Caki2 (cell line): ENCODE results near the gene TMEM72. TPM values are rescaled to one million over a fixed set of nuclear protein-coding genes. Genes with fewer than 3 reads are reported as not detected.
A peak's percentile ranks its signal among the peaks of the same experiment; 100 is the strongest.

Source experiments
- DNase-seq: peaks from one replicate; pipeline ENCODE4 v3.0.0-alpha.2; 2015; ENCODE audit warnings: low read depth
- in situ Hi-C: cut with HindIII; loops from 2 replicates; pipeline ENCODE4 v1.10.0; 2016; ENCODE audit warnings: low sequenced_read_pairs, low pct_unique_long_range_greater_than_20kb, mixed read lengths
- total RNA-seq: library from RNA; depleted of rRNA; stranded (reverse); fragments of >200 nt; shearing (Covaris generic); gene quantifications from 2 replicates; pipeline ENCODE4 v1.2.3, GENCODE V29; 2014; ENCODE audit warnings: low replicate concordance

The TMEM72 gene
- total RNA-seq, 1 experiment from 2014 or later: 1.5 TPM

DNA sequence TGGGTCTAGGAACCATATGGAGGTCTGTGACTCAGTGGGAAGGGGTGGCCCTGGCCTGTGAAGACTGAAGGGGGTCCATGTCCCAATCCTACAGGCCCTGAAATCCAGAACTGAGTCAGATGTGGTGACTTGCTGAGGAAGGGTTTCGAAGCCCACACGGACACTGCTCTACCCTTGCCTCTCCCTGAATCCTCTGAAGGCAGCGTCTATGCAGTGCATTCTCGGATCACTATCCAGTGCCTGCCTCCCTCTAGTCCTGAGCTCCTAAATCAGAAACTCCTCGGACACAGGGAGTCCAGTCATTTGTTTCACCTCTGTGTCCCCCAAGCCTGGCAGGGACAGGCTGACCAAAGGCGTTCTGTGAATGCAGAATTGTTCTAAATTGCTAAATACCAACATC, 25.4 kb upstream of the TMEM72 start:
- no peak for DNase-seq
- in situ Hi-C loops: no loop called here

DNA sequence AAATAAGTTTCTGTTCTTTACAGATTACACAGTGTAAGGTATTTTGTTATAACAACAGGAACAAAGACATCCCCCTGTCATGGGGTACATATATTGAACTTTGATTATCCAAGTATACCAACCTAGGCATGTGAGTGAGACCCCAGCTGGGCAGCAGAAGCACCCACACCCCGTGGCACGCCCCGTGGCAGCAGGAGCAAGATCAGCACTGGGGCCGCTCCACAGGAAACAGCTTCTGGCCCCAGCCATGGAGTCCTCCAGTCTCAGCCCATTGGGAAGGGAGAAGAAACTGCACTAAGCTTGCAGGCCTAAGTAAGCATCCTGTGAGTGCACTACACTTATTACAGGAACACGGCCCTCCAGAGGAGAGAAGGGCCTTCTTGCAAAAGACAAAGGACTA, 24.2 kb upstream of the TMEM72 start:
- in situ Hi-C loops: no loop called here
- DNase-seq: no peak

DNA sequence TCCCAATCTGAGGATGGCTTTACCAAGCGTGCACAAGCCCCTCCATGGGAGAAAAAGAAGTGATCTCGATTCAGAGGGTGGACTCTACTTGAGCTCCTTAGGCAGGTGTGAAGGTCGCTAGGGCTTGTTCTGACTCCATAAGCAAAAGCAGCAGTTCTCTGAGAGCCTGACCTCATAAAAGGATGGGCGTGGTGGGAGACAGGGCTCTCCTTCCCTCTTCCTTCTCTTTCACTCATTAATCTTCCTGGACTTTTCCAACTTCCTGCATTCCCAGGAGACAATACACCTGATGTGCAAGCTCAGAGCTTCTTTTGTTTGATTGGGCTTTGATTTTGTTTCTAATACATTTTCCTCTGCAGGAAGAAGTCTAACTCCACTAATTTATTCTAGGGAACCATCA, 22.3 kb upstream of the TMEM72 start:
- in situ Hi-C loops: no loop called here
- DNase-seq: no peak

DNA sequence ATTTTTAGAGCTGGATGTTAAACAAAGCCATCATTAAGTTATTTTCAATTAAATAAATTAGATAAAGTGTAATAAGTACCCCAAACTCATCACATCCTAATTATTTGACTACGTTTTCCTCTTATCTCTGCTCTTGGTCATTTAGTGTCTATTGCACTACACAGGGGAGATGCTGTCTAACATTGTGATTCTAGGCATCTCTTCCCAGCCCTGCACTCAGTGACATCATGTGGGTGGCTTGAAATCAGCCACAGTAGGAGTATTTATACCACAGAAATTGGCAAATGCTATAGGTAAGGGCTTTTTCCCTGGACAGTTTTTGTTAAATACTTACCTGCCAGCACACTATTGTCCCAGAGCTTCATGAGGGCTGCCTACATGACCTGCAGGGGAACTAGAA, 21.3 kb upstream of the TMEM72 start:
- in situ Hi-C loops: no loop called here
- no peak for DNase-seq

DNA sequence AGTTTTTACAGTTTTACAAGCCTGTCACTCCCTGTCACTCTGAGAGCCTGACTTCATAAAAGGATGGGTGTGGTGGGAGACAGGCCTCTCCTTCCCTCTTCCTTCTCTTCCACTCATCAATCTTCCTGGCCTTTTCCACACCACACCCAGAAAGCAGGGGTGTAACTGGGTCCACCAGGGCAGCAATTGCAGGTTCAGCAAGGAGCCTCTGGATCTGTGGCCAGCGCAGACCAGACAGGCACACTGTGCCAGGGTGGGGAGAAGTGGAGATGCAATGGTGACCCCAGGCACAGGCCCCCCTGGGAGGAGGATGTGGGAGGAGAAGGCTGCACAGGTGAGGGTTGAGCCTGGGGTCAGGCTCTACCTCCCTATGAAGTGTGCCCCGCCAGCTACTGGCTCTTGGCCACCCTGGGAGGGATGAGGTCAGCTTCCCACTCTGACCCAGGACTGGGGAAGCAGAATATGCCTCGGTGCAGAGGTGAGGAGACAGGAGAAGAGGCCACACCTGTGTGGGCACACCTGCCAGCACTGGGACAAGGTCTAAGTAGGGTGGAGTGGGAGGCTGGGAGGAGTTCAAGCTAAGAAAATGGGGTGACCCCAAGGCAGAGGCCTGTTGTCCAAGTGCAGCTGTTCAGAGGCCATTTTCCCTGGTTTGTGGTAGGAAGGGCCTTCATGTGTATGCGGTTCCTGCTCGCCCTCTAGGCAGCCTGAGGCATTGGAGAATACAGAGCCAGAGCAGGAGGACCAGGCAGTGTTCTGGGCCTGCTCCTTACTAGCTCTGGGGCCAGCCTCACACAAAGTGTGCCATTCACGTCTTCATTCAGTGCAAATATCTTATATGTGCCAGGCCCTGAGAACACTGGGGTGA, 20.2 kb upstream of the TMEM72 start:
- in situ Hi-C loops: no loop called here
- DNase-seq: no peak

DNA sequence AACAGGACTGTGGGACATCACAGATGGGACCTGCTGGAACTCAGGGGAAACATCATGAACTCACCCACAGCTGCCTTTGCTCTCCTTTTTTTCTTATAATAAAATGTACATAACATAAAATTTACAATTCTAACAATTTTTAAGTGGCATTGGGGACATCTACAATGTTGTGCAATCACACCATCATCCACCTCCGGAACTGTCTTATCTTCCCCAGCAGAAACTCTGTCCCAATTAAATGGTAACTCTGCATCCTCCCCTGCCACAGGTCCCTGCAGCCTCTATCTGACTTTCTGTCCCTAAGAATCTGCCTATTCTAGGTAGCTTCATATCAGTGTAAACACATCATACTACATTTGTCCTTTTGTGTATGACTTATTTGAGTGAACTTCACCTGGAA, 19.4 kb upstream of the TMEM72 start:
- in situ Hi-C loops: no loop called here
- no peak for DNase-seq

DNA sequence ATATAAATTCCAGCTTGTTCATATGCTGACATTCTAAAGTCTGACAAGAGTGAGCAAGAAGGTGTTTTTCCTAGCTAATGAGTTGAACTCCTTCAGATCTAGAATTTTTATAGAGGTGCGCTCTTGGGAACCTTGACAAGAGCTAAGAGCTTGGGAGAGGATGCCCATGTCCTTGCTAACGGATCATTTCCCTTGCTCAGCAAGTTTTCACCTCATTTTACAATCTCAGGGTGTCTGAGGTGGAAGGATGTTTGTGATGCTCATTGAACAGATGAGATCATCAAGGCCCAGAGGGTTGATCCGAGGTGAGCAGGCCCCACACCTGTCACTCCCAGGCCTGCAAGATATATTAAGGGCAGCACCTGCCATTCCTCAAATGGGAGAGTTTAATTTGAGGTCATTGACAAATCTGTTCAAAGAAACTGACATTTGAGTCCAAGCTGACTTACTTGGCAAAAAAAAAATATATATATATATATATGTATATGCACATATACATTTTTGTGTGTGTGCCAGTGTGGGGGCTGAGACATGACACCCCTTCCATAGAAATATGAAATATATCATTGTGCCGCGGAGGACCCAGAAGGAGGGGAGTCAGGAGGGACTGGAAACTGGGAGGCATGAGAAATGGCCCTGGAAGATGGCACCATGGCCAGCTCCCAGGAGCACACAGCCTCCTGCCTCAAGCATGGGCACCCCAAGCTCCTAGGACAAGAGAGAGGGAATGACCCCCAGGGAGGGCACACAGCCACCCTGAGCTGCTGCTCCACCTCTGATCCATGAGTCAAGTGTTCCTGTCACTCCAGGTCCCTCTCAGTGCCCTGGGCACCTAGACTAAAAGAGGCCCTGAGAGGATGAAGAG, 17.3 kb upstream of the TMEM72 start:
- in situ Hi-C loops: no loop called here
- no peak for DNase-seq

DNA sequence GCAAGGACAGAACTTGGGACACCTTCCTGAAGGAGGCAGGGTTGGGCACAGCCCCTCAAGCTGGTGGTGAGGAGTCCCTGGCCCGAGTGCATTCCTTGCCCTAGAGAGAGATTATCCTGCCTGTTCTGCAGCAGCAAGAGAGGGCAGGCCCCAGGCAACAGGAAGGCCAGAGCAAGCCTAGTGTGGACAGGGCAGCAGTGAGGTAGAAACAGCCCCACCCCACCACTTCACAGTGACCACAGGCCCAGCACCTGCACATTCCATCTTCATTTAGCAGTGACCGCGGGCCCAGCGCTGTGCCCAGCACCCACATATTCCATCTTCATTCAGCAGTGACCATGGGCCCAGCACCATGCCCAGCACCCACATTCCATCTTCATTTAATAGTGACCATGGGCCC, 16.4 kb upstream of the TMEM72 start:
- in situ Hi-C loops: no loop called here

DNA sequence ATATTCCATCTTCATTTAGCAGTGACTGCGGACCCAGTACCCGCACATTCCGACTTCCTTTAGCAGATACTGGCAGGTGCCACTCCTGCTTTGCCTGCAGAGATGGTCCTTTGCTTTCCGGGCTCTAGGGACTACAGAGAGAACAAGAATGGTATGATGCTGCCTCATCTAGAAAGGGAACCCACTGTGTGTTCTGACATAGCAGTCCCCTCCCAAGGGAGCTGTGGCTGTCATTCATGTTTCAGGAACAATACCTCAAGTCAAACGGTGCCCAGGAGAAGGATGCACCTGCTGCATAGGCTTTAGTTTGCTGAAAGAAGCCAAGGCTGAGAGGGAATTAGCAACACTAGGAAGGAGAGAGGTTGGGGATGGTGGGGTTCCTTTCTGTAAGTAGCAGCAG, 15.9 kb upstream of the TMEM72 start:
- in situ Hi-C loops: no loop called here
- DNase-seq: no peak

More for the DNA sequence above, 16.4 kb upstream of the TMEM72 start:
- DNase-seq: no peak

DNA sequence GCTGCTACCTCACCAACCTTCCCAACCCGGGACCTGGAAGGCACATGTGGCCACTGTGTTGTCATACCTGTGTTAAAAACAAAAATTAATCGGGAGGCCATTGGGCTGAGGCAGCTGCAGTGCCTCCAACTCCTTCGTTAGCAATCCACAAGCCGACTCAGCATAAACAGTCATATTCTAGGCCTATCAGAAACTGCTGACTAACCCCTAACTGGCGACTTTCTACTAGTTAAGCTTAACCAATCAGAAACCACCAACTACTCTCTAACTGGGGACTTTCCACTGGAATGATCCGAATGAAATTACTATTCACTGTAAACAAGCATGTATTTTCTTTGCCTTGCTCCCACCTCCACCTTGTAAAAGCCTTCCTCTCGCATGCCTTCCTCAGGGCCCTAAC, 14.1 kb upstream of the TMEM72 start:
- DNase-seq: peak; percentile 72
- in situ Hi-C loops: no loop called here

DNA sequence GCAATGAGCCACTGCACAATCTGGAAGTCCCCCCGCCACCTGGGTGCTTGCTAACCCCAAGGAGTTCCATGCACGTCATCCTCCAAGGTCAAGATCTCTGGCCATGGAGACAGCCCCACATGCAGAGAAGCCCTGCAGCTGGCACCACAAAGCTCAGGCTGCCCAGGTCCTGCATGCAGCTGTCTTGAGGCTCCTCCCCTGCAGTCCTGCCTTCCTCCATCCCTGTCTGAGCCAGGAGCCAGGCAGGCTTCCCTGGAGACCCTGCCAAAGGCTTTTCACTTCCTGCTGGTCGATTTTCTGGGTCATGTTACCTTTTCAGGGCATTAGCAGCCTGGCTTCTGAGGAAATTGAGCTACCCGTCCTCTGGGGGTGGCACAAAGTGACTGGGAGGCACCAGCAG, 12.5 kb upstream of the TMEM72 start:
- DNase-seq: no peak
- in situ Hi-C loops: no loop called here

DNA sequence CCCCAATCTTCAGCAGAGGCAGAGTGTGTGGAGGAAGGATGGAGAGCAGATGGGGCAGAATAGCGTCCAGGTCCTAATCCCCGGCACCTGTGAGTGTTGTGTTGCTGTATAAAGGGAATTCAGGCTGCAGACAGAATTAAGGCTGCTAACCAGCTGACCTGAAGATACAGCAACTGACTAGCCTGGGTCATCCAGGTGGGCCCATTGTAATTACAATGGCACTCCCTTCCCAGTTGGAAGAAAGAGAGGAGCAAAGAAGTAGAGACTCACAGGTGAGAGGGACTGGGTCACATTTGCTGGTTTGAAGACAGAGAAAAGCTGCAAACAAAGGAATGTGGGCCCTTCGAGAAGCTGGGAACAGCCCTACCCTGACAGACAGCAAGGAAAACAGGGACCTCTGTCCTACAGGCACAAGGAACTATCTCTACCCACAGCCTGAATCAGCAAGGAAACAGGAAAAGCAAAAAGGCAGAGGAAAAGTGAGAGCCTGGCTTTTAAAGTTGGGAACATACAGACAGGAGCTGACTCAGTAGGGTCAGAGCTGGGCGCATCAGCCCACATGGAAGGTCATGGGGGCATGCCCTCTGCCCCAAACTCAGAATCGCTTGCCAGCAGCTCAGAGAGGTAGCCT, 11.6 kb upstream of the TMEM72 start:
- DNase-seq: no peak
- in situ Hi-C loops: no loop called here

DNA sequence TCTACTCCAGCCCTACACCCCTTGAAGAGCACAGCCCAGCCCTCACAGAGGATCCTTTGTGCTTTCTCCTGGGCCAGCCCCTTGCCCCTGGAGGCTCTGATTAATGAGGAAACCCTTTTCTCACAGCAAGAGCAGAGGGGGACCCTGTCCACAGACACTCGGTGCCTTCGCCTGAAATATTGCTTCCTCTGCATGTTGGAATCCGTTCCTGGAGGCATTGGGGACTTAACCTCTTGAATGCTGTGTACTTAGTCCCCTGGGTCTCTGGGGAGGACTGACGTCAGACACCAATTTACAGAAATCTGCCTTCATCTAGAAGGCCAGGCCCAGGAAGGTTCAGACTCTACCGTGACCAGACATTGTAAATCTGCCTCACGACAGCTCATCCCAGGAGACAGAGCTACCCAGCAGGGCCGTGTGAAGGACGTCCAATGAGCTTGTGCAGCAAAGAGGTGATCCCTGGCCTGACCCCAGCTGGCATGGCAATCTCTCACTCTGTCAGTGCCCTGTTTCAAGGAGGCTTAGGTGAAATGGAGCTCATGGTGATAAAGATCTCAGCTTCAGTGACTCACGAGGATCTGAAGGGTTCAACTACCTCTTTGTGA, 8.1 kb upstream of the TMEM72 start:
- DNase-seq: no peak
- in situ Hi-C loops: no loop called here

DNA sequence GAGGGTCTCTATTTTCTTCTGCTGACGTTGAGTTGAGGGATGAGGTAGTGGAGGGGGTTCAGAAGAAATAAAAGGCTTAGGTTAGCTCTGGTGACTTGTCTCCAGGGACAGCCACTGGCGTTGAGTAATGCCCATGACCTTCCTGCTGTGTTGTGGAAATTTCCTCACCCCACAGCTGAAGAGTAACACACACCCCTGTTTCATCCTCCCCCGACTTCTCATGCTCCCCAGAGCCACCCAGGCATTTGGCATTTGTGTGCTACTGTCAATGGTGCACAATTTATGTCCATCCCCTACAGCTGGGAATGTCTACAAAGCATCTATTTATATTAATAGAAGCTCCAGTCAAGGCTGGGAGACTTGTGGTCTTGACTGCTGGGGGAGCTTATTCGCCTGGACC, 4.7 kb upstream of the TMEM72 start:
- no peak for DNase-seq
- in situ Hi-C loops: no loop called here

DNA sequence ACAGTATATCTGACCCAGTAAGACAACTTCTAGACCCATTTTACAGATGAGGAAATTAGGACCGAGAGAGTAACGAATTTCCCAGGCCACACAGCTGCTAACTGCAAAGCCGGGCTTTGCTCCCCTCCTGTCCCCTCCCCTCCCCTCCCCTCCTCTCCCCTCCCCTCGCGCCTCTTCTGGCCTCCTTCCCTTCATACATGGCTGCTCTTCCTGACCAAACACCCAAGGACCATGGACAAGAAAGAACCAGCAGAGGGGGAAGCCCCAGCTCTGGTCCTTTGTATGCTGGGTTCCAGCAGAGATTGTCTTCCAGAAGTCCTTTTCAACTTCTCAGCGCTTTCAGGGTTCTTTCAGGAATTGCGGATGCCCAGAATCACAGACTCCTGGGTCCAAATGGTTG, 3.6 kb upstream of the TMEM72 start:
- no peak for DNase-seq
- in situ Hi-C loops: no loop called here

DNA sequence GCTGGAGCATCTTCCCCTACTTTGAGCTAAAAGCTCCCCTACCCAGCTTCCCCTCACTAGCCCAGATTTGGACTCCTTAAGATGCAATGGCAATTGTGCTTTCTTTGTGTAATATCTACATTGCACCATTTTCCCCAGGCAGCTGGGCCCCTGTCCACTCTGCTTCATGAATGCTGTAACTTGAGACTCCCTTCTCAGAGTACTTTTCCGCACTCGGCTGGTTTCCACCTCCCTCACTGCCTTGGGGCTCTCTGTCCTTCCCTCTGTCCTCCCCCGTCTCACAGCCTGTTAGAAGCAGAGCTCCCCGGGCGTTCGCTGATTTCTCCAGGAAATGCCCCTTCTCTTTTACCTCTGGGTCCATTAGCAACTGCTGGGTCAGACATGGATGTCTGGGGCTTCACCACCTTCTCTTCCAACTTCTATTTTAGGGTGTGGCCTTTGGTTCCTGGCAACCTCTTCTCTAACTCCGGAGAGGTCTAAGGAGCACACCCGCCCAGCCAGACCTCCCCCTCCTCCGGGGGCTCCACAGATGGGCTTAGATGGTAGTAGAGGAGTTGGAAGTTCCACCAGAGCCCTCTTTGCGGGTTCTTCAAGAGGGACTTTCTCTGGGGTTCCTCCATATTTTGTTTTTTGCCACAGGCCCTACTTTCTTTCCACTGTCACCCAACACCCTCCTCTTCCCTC, 2.9 kb upstream of the TMEM72 start:
- DNase-seq: peak; percentile 53
- in situ Hi-C loops: no loop called here

DNA sequence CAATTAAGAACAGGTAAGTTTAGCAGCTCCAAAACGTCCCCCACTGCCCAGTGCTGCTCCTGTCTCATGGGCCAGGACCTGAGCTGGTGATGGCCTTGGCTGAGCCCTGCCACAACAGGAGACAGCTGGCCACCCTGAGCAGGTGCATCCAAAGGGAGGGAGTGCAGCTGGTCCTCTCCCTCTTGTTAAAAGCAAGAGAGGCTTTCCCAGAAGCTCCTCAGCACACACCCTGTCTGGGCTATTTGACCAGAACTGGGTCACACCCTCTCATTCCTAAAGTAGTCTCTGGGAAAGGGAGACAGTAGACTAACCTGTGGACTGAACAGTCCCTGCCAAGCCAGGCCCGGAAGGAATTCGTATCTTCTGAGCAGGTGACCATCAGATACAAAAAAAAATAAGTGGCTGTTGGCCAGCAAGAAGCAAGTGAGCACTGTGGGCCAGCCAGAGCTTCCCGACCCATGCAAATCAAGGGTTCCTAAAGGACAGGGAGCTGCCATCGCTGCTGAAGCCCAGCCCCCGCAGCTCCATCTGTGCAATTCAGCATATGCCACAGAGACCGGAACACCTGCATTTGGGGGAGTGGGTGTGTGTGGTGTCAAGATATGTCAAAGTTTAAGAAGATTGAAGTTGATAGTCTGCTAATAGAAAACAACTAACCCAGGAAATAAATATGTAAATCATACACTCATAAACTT, 2.1 kb upstream of the TMEM72 start:
- DNase-seq: no peak
- in situ Hi-C loops: no loop called here

DNA sequence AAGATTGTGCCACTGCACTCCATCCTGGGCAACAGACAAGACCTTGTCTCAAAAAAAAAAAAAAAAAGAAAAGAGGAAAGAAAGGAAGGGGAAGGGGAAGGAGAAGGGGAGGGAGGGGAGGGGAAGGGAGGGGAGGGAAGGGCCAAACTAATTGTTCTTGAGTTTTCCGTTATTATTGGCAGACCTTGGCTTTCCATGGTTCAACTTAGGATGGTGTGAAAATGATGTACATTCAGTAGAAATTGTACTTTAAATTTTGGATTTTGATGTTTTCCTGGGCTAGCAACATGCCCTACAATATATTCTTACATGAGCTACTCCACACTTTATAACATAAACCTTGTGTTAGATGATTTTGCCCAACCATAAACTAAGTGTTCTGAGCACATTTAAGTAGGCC, 1.2 kb upstream of the TMEM72 start:
- no peak for DNase-seq
- in situ Hi-C loops: no loop called here
